Left colon (tissue), 2 donors: ENCODE data around the gene R3HDM2. TPM values are rescaled to one million over a fixed set of nuclear protein-coding genes. Genes with fewer than 3 reads are reported as not detected.
A peak's percentile ranks its signal among the peaks of the same experiment; 100 is the strongest.

Source experiments
- ATAC-seq: fragments of 200-7000 bp; cut with Tn5 transposase; one replicate; pipeline ENCODE4 v1.9.1; 2020; ENCODE audit warnings: mild to moderate bottlenecking, moderate library complexity
- DNase-seq, 2 donors: peaks; one replicate each; pipeline ENCODE4 v3.0.0-alpha.2; 2020
- intact Hi-C, 2 donors: fragments of 100-400 bp; cut with DNase I in 1 of 2; cut with micrococcal nuclease in 1 of 2; formaldehyde crosslinking; loops; one replicate each; pipeline versions ENCODE4 v1.11.2 to v1.14.0; 2022; cut with DNase I, micrococcal nuclease
- total RNA-seq, 2 donors: library from RNA; stranded (reverse); fragmentation: NEBNext Ultra II Directional; extraction: Animal tissue kit (Norgen Biotek cat#: 25700); gene quantifications; one replicate each; pipeline ENCODE4 v1.2.1, GENCODE V29; 2021
- donor health status: DM: no; HTN: no; CAD: no.
- donor health status: DM: yes; HTN: yes; CAD: no.

The R3HDM2 gene
- total RNA-seq, 2 donors from 2014 or later = 62.5 to 62.8 TPM

GRCh38 chr12:57262126-57262822, 168.6 kb downstream of the R3HDM2 start:
- intact Hi-C loops = no loop called here
- ATAC-seq = no peak
- DNase-seq = no peak

GRCh38 chr12:57261428-57261865, 169.4 kb downstream of the R3HDM2 start:
- no peak for ATAC-seq
- intact Hi-C loops = no loop called here

GRCh38 chr12:57260366-57260765, 170.5 kb downstream of the R3HDM2 start:
- no peak for ATAC-seq
- intact Hi-C loops = no loop called here
- DNase-seq = no peak

More at GRCh38 chr12:57261428-57261865, 169.4 kb downstream of the R3HDM2 start:
- DNase-seq = no peak

GRCh38 chr12:57258977-57259970, 171.6 kb downstream of the R3HDM2 start:
- DNase-seq (no peak), ATAC-seq (no peak)
- intact Hi-C loops = no loop called here

GRCh38 chr12:57255916-57256315, 174.9 kb downstream of the R3HDM2 start:
- ATAC-seq (no peak), DNase-seq (no peak)
- intact Hi-C loops = no loop called here

- intact Hi-C loops = no loop called here
- no peak for DNase-seq
- ATAC-seq = no peak
Measured at GRCh38 chr12:57254506-57255280, 176.2 kb downstream of the R3HDM2 start.

- no peak for DNase-seq
- ATAC-seq = peak; percentile 17
- intact Hi-C loops = no loop called here
Measured at GRCh38 chr12:57250956-57251355, 179.9 kb downstream of the R3HDM2 start, which contains the start of gene STAC3. Gene STAC3 (minus strand): TSS chr12:57251187. CDS start chr12:57249636, 1,551 bp downstream.

GRCh38 chr12:57250541-57250940, 180.3 kb downstream of the R3HDM2 start:
- DNase-seq (no peak), ATAC-seq (no peak)

GRCh38 chr12:57248934-57249742, 181.7 kb downstream of the R3HDM2 start:
- ATAC-seq = no peak
- intact Hi-C loops = no loop called here
- DNase-seq = no peak

More at GRCh38 chr12:57250541-57250940, 180.3 kb downstream of the R3HDM2 start:
- intact Hi-C loops = no loop called here

GRCh38 chr12:57247041-57247440, 183.8 kb downstream of the R3HDM2 start:
- intact Hi-C loops = no loop called here
- no peak for ATAC-seq

GRCh38 chr12:57244312-57244696, 186.5 kb downstream of the R3HDM2 start:
- ATAC-seq (no peak), DNase-seq (no peak)
- intact Hi-C loops = no loop called here

More at GRCh38 chr12:57247041-57247440, 183.8 kb downstream of the R3HDM2 start:
- DNase-seq = no peak

- DNase-seq (peak; percentile 71 to 89), ATAC-seq (peak; percentile 51)
- intact Hi-C loops = no loop called here
Measured at GRCh38 chr12:57243521-57244311, 187.1 kb downstream of the R3HDM2 start.

- ATAC-seq = peak; percentile 47
- intact Hi-C loops = no loop called here
Measured at GRCh38 chr12:57242691-57243454, 188.0 kb downstream of the R3HDM2 start.

GRCh38 chr12:57242329-57242690, 188.5 kb downstream of the R3HDM2 start:
- intact Hi-C loops = no loop called here
- peak in 1 of 2 donors; percentile 63 for DNase-seq
- peak; percentile 13 for ATAC-seq

More at GRCh38 chr12:57242691-57243454, 188.0 kb downstream of the R3HDM2 start:
- DNase-seq = peak in 1 of 2 donors; percentile 75

GRCh38 chr12:57241402-57242310, 189.2 kb downstream of the R3HDM2 start:
- intact Hi-C loops = no loop called here
- no peak for ATAC-seq
- DNase-seq = no peak
